ENCODE results near the gene LPAR2. TPM values are rescaled to one million over a fixed set of nuclear protein-coding genes. Genes with fewer than 3 reads are reported as not detected.

LPAR2 gene
- total RNA-seq, 1 donor from 2014 or later: 11.0 TPM

GRCh38 chr19:19634516-19635312, 6.7 kb upstream of the LPAR2 start:
- DNase-seq (ENCODE audit: low spot score) (no peak), ATAC-seq (no peak)
- intact Hi-C loops (cut with DNase I): no loop called here

GRCh38 chr19:19633711-19634515, 5.9 kb upstream of the LPAR2 start:
- intact Hi-C loops (cut with DNase I): no loop called here
- no peak for DNase-seq (ENCODE audit: low spot score)
- ATAC-seq: no peak

- no peak for DNase-seq (ENCODE audit: low spot score)
- intact Hi-C loops (cut with DNase I): no loop called here
- no peak for ATAC-seq
Observed at GRCh38 chr19:19632661-19633060, 4.6 kb upstream of the LPAR2 start.

GRCh38 chr19:19631346-19631745, 3.3 kb upstream of the LPAR2 start:
- intact Hi-C loops (cut with DNase I): no loop called here
- DNase-seq (ENCODE audit: low spot score) (no peak), ATAC-seq (no peak)

GRCh38 chr19:19630426-19630825, 2.4 kb upstream of the LPAR2 start:
- ATAC-seq (no peak), DNase-seq (ENCODE audit: low spot score) (no peak)
- intact Hi-C loops (cut with DNase I): no loop called here

GRCh38 chr19:19630062-19630414, 2.0 kb upstream of the LPAR2 start:
- intact Hi-C loops (cut with DNase I): no loop called here
- DNase-seq (ENCODE audit: low spot score): peak; percentile 56
- no peak for ATAC-seq

GRCh38 chr19:19628501-19629134, 598 bp upstream of the LPAR2 start:
- ATAC-seq: peak; percentile 44
- peak; percentile 58 for DNase-seq (ENCODE audit: low spot score)
- intact Hi-C loops (cut with DNase I): no loop called here

- ATAC-seq (no peak), DNase-seq (ENCODE audit: low spot score) (peak; percentile 55)
- intact Hi-C loops (cut with DNase I): no loop called here
Observed at GRCh38 chr19:19626516-19627472, 1.2 kb downstream of the LPAR2 start.

GRCh38 chr19:19624032-19624570, 3.9 kb downstream of the LPAR2 start:
- DNase-seq (ENCODE audit: low spot score) (no peak), ATAC-seq (no peak)
- intact Hi-C loops (cut with DNase I): no loop called here

GRCh38 chr19:19623383-19623782, 4.6 kb downstream of the LPAR2 start:
- DNase-seq (ENCODE audit: low spot score) (no peak), ATAC-seq (no peak)
- intact Hi-C loops (cut with DNase I): no loop called here

GRCh38 chr19:19619849-19620210, 8.2 kb downstream of the LPAR2 start:
- DNase-seq (ENCODE audit: low spot score): no peak
- intact Hi-C loops (cut with DNase I): no loop called here
- no peak for ATAC-seq

GRCh38 chr19:19619181-19619848, 8.7 kb downstream of the LPAR2 start:
- intact Hi-C loops (cut with DNase I): no loop called here
- ATAC-seq (no peak), DNase-seq (ENCODE audit: low spot score) (no peak)

GRCh38 chr19:19618219-19619051, 9.6 kb downstream of the LPAR2 start, which contains the start of gene PBX4:
TSS of gene PBX4 (minus strand) at chr19:19618687. CDS start at chr19:19618629, 58 bp downstream.
- intact Hi-C loops (cut with DNase I): no loop called here
- peak; percentile 99 for ATAC-seq
- DNase-seq (ENCODE audit: low spot score): peak; percentile 98

- ATAC-seq (no peak), DNase-seq (ENCODE audit: low spot score) (no peak)
- intact Hi-C loops (cut with DNase I): no loop called here
Observed at GRCh38 chr19:19615086-19615485, 12.9 kb downstream of the LPAR2 start.

GRCh38 chr19:19613506-19613905, 14.5 kb downstream of the LPAR2 start:
- ATAC-seq: no peak
- intact Hi-C loops (cut with DNase I): no loop called here

GRCh38 chr19:19610376-19611202, 17.4 kb downstream of the LPAR2 start:
- intact Hi-C loops (cut with DNase I): no loop called here
- DNase-seq (ENCODE audit: low spot score) (no peak), ATAC-seq (no peak)

More at GRCh38 chr19:19613506-19613905, 14.5 kb downstream of the LPAR2 start:
- DNase-seq (ENCODE audit: low spot score): no peak
